GM23338 (cell line): ENCODE measurements around the gene ZNF324B.

Source experiments
- CTCF ChIP-seq, 2 experiments: fragments of 200-600 bp in 1 of 2; sonication (generic) in 1 of 2; conservative IDR thresholded peaks; 2 replicates each; pipeline versions ENCODE4 v1.5.1 to v1.6.1; 2016 to 2017; ENCODE audit warnings: antibody characterized with exemption in 2 of 2, low read depth in 2 of 2, mild to moderate bottlenecking in 2 of 2, moderate library complexity in 1 of 2
- EZH2 ChIP-seq: fragments of 200-600 bp; sonication (generic); IDR thresholded peaks from one replicate; pipeline ENCODE4 v1.8.0; 2017; ENCODE audit warnings: antibody characterized with exemption, mild to moderate bottlenecking, low read depth; ENCODE audit not compliant: unreplicated experiment
- EZH2phosphoT487 ChIP-seq: fragments of 200-600 bp; sonication (generic); IDR thresholded peaks from one replicate; pipeline ENCODE4 v1.8.1; 2018; ENCODE audit warnings: antibody characterized with exemption; ENCODE audit not compliant: unreplicated experiment

- TF ChIP-seq CTCF (conservative IDR thresholded peaks at IDR 0.05; ENCODE audit: low read depth in 2 of 2), result no peak
- TF ChIP-seq EZH2, result no peak
- TF ChIP-seq EZH2phosphoT487, result no peak
These were observed 40.0 kb downstream of the ZNF324B start for GRCh38 chr19:58491393-58491792.
